ENCODE results near the gene S100A3. TPM values are rescaled to one million over a fixed set of nuclear protein-coding genes. Genes with fewer than 3 reads are reported as not detected.

S100A3 gene
- polyA plus RNA-seq, 2 of the 4 experiments (the other 2 are of a cell fraction): 25.0 to 74.0 TPM

GRCh38 chr1:153532181-153532580 lies 16.9 kb downstream of the S100A3 start:
- Histone ChIP-seq H3K4me2 (peak overlapping the region; percentile 97), H3K27ac (peak overlapping the region; percentile 98 to 100), H3K9me3 (no peaks in the 10 kb centered on the region), H3K4me1 (peaks cover 28% of the 10 kb centered on the region), H3K4me3 (no peak overlapping the region)
- ChIA-PET CTCF (interaction anchor here (0.7 to 18.2 kb wide), 31 partner anchors 10 to 454 kb away, joined by 3 to 471 read pairs (median 10); partner anchors contain the start of genes CHTOP, PGLYRP4, RAB13 and S100A1), POLR2A (interaction anchor here (0.6 to 7.0 kb wide), 7 partner anchors 14 to 454 kb away, joined by 3 to 114 read pairs (median 4); partner anchors contain the start of genes RAB13, S100A2, S100A3 and S100A4)
- WGBS (ENCODE audit: missing lambda C conversion rate): 58% methylated on average over 2 of the region's 2 CpGs
- no peak for DNase-seq (ENCODE audit: low read depth in 1 of 2, low spot score in 1 of 2)
- no peak for FAIRE-seq
- no peak for ATAC-seq
- TF ChIP-seq TP53 (CRISPR knock-in tag; IDR thresholded peaks at IDR 0.05) (0 out of 2 replicates have a peak, but pooled peaks have one; percentile 25), USF2 (IDR thresholded peaks at IDR 0.05) (no peak), MAFK (IDR thresholded peaks at IDR 0.05; ENCODE audit: partially characterized antibody) (no peak), EHF (CRISPR knock-in tag; IDR thresholded peaks at IDR 0.05) (no peak), KDM1A (IDR thresholded peaks at IDR 0.05; ENCODE audit: low read depth) (no peak), ZC3H11A (IDR thresholded peaks at IDR 0.05) (no peak), ATOH8 (CRISPR knock-in tag; IDR thresholded peaks at IDR 0.05; ENCODE audit: low read depth) (no peak), CHD4 (IDR thresholded peaks at IDR 0.05; ENCODE audit: borderline replicate concordance) (no peak)

GRCh38 chr1:153531638-153532037 lies 17.4 kb downstream of the S100A3 start:
- FAIRE-seq (no peak), DNase-seq (ENCODE audit: low read depth in 1 of 2, low spot score in 1 of 2) (no peak), ATAC-seq (no peak)
- CTCF ChIA-PET: interaction anchor here (0.6 to 18.2 kb wide), 21 partner anchors 9 to 454 kb away, joined by 3 to 471 read pairs (median 13); partner anchors contain the start of genes PGLYRP4, RAB13, S100A1 and S100A13
- H3K4me2 ChIP-seq: no peak overlapping the region; the same call in 2 of the 3 replicates
- WGBS (ENCODE audit: missing lambda C conversion rate): 82% methylated on average over 3 of the region's 3 CpGs
- POLR2A ChIA-PET: interaction anchor here (6.1 to 7.0 kb wide), 3 partner anchors 14 to 37 kb away, joined by 96 to 114 read pairs (median 102); partner anchors contain the start of genes S100A2, S100A3 and S100A4
- peak overlapping the region in 1 of 2 experiments; percentile 100; a peak in 2 of 6 replicates for H3K27ac ChIP-seq
- H3K4me1 ChIP-seq: peaks cover 22% of the 10 kb centered on the region
- TF ChIP-seq KDM1A (IDR thresholded peaks at IDR 0.05; ENCODE audit: low read depth) (no peak), ZNF302 (CRISPR knock-in tag; IDR thresholded peaks at IDR 0.05) (no peak), HDAC2 (IDR thresholded peaks at IDR 0.05) (no peak), ZFP36 (IDR thresholded peaks at IDR 0.05; ENCODE audit: borderline replicate concordance, partially characterized antibody) (no peak), USF2 (IDR thresholded peaks at IDR 0.05) (no peak), POLR2A (IDR thresholded peaks at IDR 0.05; ENCODE audit: low read length) (no peak), ZC3H11A (IDR thresholded peaks at IDR 0.05) (no peak), CBX2 (IDR thresholded peaks at IDR 0.05; ENCODE audit: borderline replicate concordance, low read depth) (no peak), HMGXB4 (CRISPR knock-in tag; IDR thresholded peaks at IDR 0.05; ENCODE audit: borderline replicate concordance) (no peak), FOSL2 (IDR thresholded peaks at IDR 0.05) (no peak), FOSL2 (CRISPR knock-in tag; IDR thresholded peaks at IDR 0.05) (no peak), SMC3 (IDR thresholded peaks at IDR 0.05) (no peak), BHLHE40 (IDR thresholded peaks at IDR 0.05; ENCODE audit: low read depth, low read length) (no peak), E2F6 (IDR thresholded peaks at IDR 0.05; ENCODE audit: borderline replicate concordance, low read depth) (no peak), TFCP2L1 (CRISPR knock-in tag; IDR thresholded peaks at IDR 0.05) (no peak), RNF2 (IDR thresholded peaks at IDR 0.05; ENCODE audit: borderline replicate concordance, low read depth) (no peak), GATA3 (IDR thresholded peaks at IDR 0.05; ENCODE audit: borderline replicate concordance) (no peak), CBX8 (IDR thresholded peaks at IDR 0.05) (no peak), NFE2L2 (conservative IDR thresholded peaks at IDR 0.05; ENCODE audit: low read length) (no peak)
- H3K4me3 ChIP-seq: no peak overlapping the region
- H3K9me3 ChIP-seq: no peaks in the 10 kb centered on the region

Measured in A549 (cell line).